SKM-1 (cell line): Measurements from ENCODE around the gene FLOT1.

ENCODE experiments used
- DNase-seq: peaks from one replicate; lab custom pipeline; 2025; ENCODE audit not compliant: unreplicated experiment; lab: John Stamatoyannopoulos, UW

FLOT1 gene

GRCh38 chr6:30682143-30683117, 60.1 kb downstream of the FLOT1 start:
- DNase-seq, result peak; percentile 95

- DNase-seq, result no peak
Observed at GRCh38 chr6:30681766-30682142, 60.7 kb downstream of the FLOT1 start.

GRCh38 chr6:30679765-30680535, 62.5 kb downstream of the FLOT1 start:
- no peak for DNase-seq

- DNase-seq, result peak; percentile 38
Observed at GRCh38 chr6:30678964-30679726, 63.3 kb downstream of the FLOT1 start.
